NCI-H748 (cell line): ENCODE measurements around the gene TMEM174.

ENCODE experiments used
- DNase-seq: peaks from one replicate; lab custom pipeline; 2025; ENCODE audit not compliant: unreplicated experiment; lab: John Stamatoyannopoulos, UW

Gene TMEM174

GRCh38 chr5:73152411-73153388 is 20.3 kb upstream of the TMEM174 start:
- DNase-seq, result peak; percentile 51

GRCh38 chr5:73153513-73153912 is 19.5 kb upstream of the TMEM174 start:
- no peak for DNase-seq

- DNase-seq, result no peak
Measured at GRCh38 chr5:73154208-73155006, 18.6 kb upstream of the TMEM174 start.

GRCh38 chr5:73155271-73156222 is 17.4 kb upstream of the TMEM174 start:
- DNase-seq, result no peak

GRCh38 chr5:73157414-73158303 is 15.3 kb upstream of the TMEM174 start:
- DNase-seq, result no peak

GRCh38 chr5:73158313-73158712 is 14.7 kb upstream of the TMEM174 start:
- DNase-seq, result no peak

GRCh38 chr5:73160239-73160671 is 12.7 kb upstream of the TMEM174 start:
- no peak for DNase-seq

- DNase-seq, result peak; percentile 14
Measured at GRCh38 chr5:73170522-73170921, 2.5 kb upstream of the TMEM174 start.

- peak; percentile 13 for DNase-seq
Measured at GRCh38 chr5:73171495-73171894, 1.5 kb upstream of the TMEM174 start.

GRCh38 chr5:73174100-73174815 is 1.3 kb downstream of the TMEM174 start:
- DNase-seq, result no peak

GRCh38 chr5:73176250-73176649 is 3.3 kb downstream of the TMEM174 start:
- no peak for DNase-seq

GRCh38 chr5:73178265-73178664 is 5.3 kb downstream of the TMEM174 start:
- DNase-seq, result no peak

- DNase-seq, result no peak
Measured at GRCh38 chr5:73179730-73180129, 6.7 kb downstream of the TMEM174 start.

- DNase-seq, result no peak
Measured at GRCh38 chr5:73180566-73180965, 7.6 kb downstream of the TMEM174 start.

GRCh38 chr5:73182307-73182706 is 9.3 kb downstream of the TMEM174 start:
- DNase-seq, result no peak

GRCh38 chr5:73183000-73183399 is 10.0 kb downstream of the TMEM174 start:
- DNase-seq, result no peak

- no peak for DNase-seq
Measured at GRCh38 chr5:73183481-73183891, 10.5 kb downstream of the TMEM174 start.

GRCh38 chr5:73186976-73187375 is 14.0 kb downstream of the TMEM174 start:
- DNase-seq, result no peak
